K562 (cell line): ENCODE results near the gene TIGD7. TPM values are rescaled to one million over a fixed set of nuclear protein-coding genes. Genes with fewer than 3 reads are reported as not detected.

Experiments
- ADNP ChIP-seq: fragments of 200-800 bp; sonication (Bioruptor generic); IDR thresholded peaks from 2 replicates; pipeline ENCODE4 v1.6.1; 2016; ENCODE audit warnings: missing genetic modification characterization, missing compliant biosample characterization
- ARID1B ChIP-seq: fragments of 450-650 bp; IDR thresholded peaks from 2 replicates; pipeline ENCODE4 v1.6.1; 2016; ENCODE audit warnings: antibody characterized with exemption, mild to moderate bottlenecking, inconsistent platforms
- BRF1 ChIP-seq: IDR thresholded peaks from 3 replicates; pipeline ENCODE4 v1.6.1; 2011; ENCODE audit warnings: borderline replicate concordance, mild to moderate bottlenecking; ENCODE audit not compliant: insufficient read length; ENCODE audit errors: extremely low read depth
- FOS ChIP-seq: IDR thresholded peaks from 3 replicates; pipeline ENCODE4 v1.6.1; 2011; ENCODE audit not compliant: insufficient read length; ENCODE audit errors: extremely low read depth
- FOXJ3 ChIP-seq: sonication (generic); formaldehyde crosslinking; IDR thresholded peaks from 2 replicates; pipeline ENCODE4 v1.4.0; 2020; ENCODE audit warnings: mild to moderate bottlenecking, missing genetic modification reagents
- FUS ChIP-seq: fragments of 200-400 bp; formaldehyde crosslinking; optimal IDR thresholded peaks from 2 replicates; pipeline ENCODE3; 2017; ENCODE audit warnings: low read depth, low read length
- GTF2F1 ChIP-seq: IDR thresholded peaks from 2 replicates; pipeline ENCODE4 v1.6.1; 2011; ENCODE audit warnings: low read depth, low read length, improper control_type of control experiment
- NEUROD1 ChIP-seq: fragments of 150-350 bp; IDR thresholded peaks from 2 replicates; pipeline ENCODE4 v1.6.1; 2014; ENCODE audit warnings: borderline replicate concordance, low read length, low read depth; ENCODE audit not compliant: partially characterized antibody
- NONO ChIP-seq, 2 experiments: fragments of 200-400 bp in 1 of 2; fragments of 450-650 bp in 1 of 2; formaldehyde crosslinking in 1 of 2; IDR thresholded peaks; 2 replicates each; pipeline ENCODE4 v1.6.1; 2017; ENCODE audit warnings: low read depth in 2 of 2, mild to moderate bottlenecking in 2 of 2, moderate library complexity in 2 of 2, low read length in 1 of 2
- PHTF2 ChIP-seq: fragments of 250-450 bp; sonication (Bioruptor Pico); IDR thresholded peaks from 2 replicates; pipeline ENCODE4 v1.5.0; 2021; ENCODE audit warnings: mild to moderate bottlenecking
- PRMT5 ChIP-seq: sonication (generic); formaldehyde crosslinking; IDR thresholded peaks from 2 replicates; pipeline ENCODE4 v1.5.0; 2020; ENCODE audit warnings: missing genetic modification reagents
- RBM39 ChIP-seq: fragments of 200-400 bp; formaldehyde crosslinking; optimal IDR thresholded peaks from 2 replicates; pipeline ENCODE3; 2018; ENCODE audit warnings: low read depth, low read length
- SMAD4 ChIP-seq: fragments of 250-450 bp; sonication (Bioruptor Pico); conservative IDR thresholded peaks from 2 replicates; pipeline ENCODE4 v1.8.0; 2021; ENCODE audit warnings: inconsistent platforms, mild to moderate bottlenecking, moderate library complexity
- ZC3H11A ChIP-seq: IDR thresholded peaks from 2 replicates; pipeline ENCODE4 v1.6.1; 2012; ENCODE audit warnings: low read depth, low read length, improper control_type of control experiment
- ZFP1 ChIP-seq: fragments of 450-650 bp; formaldehyde crosslinking; IDR thresholded peaks from 2 replicates; pipeline ENCODE4 v1.4.0; 2020; ENCODE audit warnings: mild to moderate bottlenecking, mixed read lengths
- ZNF583 ChIP-seq: fragments of 250-450 bp; sonication (Bioruptor Pico); IDR thresholded peaks from 2 replicates; pipeline ENCODE4 v1.4.0; 2020
- polyA plus RNA-seq, 8 experiments: library from polyadenylated mRNA; depleted of rRNA in 4 of 8; stranded (reverse) in 5 of 8; unstranded in 3 of 8; fragments of >200 nt; fragmentation: Nextera tagmentation in 2 of 8; fragmentation: Illumina TruSeq in 1 of 8; extraction: Ambion mirVana in 2 of 8; extraction: Trizol in 1 of 8; gene quantifications; 2 replicates each; pipeline versions ENCODE4 v1.2.1 to v1.2.3, GENCODE V29; 2011 to 2014; ENCODE audit warnings: inconsistent platforms in 1 of 8, missing spikeins in 1 of 8
- total RNA-seq, 7 experiments: library from RNA; depleted of rRNA in 6 of 7; stranded (reverse); fragments of >200 nt in 6 of 7; fragmentation: Illumina TruSeq in 2 of 7; extraction: Trizol in 2 of 7; gene quantifications; 2 replicates each; pipeline versions ENCODE4 v1.2.1 to v1.2.3, GENCODE V29; 2011 to 2021; ENCODE audit warnings: low replicate concordance in 1 of 7
- TF ChIP-seq, protein P1 (sequence below): fragments of 250-450 bp; sonication (Bioruptor Pico); IDR thresholded peaks from 2 replicates; pipeline ENCODE4 v1.5.0; 2020; ENCODE audit warnings: mild to moderate bottlenecking, borderline replicate concordance
- TF ChIP-seq, protein P2 (sequence below): fragments of 450-650 bp; IDR thresholded peaks from 2 replicates; pipeline ENCODE4 v1.6.1; 2016; ENCODE audit warnings: antibody characterized with exemption
- TF ChIP-seq, protein P3 (sequence below): sonication (generic); formaldehyde crosslinking; IDR thresholded peaks from 2 replicates; pipeline ENCODE4 v1.8.0; 2023; ENCODE audit warnings: missing genetic modification reagents, mild to moderate bottlenecking, borderline replicate concordance

Gene TIGD7
- total and polyA plus RNA-seq, 9 of the 15 experiments (the other 6 are each of a cell fraction or from before 2014, with no cell fraction given): 0.84 to 10.7 (median 6.7) TPM

DNA sequence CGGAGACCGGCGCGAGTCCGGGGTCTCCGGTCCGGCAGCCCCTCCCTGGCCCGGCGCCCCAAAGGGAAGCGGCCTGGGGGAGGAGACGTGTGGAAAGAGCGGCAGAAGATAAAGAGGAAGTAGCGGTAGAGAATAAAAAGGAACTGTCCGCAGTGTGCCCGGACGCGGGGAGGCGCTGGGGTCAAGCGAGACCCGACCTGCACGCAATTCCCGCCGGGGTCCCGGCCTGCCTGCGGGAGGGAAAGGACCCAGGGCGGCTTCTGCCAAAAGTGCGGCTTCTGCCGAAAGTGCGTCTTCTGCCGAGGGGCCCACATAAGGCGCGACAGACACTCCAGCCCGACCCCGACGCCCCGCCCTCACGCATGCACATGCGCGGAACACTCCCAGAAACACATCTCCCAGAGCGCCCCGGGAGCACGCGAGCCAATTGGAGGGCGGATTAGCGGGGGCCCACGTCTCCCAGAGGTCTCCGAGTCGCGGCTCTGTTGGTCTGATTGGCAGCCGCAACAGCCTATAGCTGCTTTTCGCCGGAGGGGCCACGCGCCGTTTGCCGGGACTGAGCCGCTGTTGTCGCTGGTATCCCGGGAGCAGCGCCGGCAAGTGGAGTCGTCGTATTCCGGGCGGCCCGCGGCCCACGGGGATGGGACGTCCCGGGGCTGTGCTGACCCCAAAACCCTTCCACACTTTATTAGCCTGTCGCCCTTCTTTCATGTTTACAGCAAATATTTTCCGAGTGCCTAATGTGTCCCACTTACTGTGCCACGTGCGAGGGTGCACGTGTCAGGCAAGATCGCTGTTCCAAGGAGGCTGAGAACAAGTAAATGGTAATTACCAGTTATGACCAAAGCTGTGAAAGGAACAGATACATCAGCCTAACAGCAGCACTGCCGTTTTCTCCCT lies 40.8 kb downstream of the TIGD7 start (continued):
- TF ChIP-seq, protein P1, sequence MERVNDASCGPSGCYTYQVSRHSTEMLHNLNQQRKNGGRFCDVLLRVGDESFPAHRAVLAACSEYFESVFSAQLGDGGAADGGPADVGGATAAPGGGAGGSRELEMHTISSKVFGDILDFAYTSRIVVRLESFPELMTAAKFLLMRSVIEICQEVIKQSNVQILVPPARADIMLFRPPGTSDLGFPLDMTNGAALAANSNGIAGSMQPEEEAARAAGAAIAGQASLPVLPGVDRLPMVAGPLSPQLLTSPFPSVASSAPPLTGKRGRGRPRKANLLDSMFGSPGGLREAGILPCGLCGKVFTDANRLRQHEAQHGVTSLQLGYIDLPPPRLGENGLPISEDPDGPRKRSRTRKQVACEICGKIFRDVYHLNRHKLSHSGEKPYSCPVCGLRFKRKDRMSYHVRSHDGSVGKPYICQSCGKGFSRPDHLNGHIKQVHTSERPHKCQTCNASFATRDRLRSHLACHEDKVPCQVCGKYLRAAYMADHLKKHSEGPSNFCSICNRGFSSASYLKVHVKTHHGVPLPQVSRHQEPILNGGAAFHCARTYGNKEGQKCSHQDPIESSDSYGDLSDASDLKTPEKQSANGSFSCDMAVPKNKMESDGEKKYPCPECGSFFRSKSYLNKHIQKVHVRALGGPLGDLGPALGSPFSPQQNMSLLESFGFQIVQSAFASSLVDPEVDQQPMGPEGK (CRISPR knock-in tag): no peak
- peak in 1 of 2 experiments; percentile 37; a peak in 2 of 4 replicates for TF ChIP-seq NONO (IDR thresholded peaks at IDR 0.05; ENCODE audit: low read depth in 2 of 2, low read length in 1 of 2)
- no peak for TF ChIP-seq PHTF2 (CRISPR knock-in tag)
- TF ChIP-seq BRF1: no peak
- no peak for TF ChIP-seq ZNF583 (CRISPR knock-in tag)
- no peak for TF ChIP-seq GTF2F1
- peak; percentile 32; the same call in 1 of the 2 replicates for TF ChIP-seq PRMT5 (CRISPR knock-in tag)
- TF ChIP-seq ZFP1: no peak
- peak; percentile 83 for TF ChIP-seq FOS
- no peak; the same call in 1 of the 2 replicates for TF ChIP-seq FOXJ3 (CRISPR knock-in tag)
- no peak for TF ChIP-seq FUS
- TF ChIP-seq ADNP (tag): no peak
- TF ChIP-seq, protein P2, sequence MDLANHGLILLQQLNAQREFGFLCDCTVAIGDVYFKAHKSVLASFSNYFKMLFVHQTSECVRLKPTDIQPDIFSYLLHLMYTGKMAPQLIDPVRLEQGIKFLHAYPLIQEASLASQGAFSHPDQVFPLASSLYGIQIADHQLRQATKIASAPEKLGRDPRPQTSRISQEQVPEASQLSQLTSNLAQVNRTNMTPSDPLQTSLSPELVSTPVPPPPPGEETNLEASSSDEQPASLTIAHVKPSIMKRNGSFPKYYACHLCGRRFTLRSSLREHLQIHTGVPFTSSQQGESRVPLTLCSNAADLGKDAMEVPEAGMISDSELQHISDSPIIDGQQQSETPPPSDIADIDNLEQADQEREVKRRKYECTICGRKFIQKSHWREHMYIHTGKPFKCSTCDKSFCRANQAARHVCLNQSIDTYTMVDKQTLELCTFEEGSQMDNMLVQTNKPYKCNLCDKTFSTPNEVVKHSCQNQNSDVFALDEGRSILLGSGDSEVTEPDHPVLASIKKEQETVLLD: peak; percentile 75
- TF ChIP-seq NEUROD1: no peak
- TF ChIP-seq SMAD4 (CRISPR knock-in tag): peak; percentile 17; the same call in 1 of the 2 replicates
- no peak for TF ChIP-seq RBM39
- TF ChIP-seq ARID1B: peak; percentile 49
- no peak for TF ChIP-seq ZC3H11A
- TF ChIP-seq, protein P3, sequence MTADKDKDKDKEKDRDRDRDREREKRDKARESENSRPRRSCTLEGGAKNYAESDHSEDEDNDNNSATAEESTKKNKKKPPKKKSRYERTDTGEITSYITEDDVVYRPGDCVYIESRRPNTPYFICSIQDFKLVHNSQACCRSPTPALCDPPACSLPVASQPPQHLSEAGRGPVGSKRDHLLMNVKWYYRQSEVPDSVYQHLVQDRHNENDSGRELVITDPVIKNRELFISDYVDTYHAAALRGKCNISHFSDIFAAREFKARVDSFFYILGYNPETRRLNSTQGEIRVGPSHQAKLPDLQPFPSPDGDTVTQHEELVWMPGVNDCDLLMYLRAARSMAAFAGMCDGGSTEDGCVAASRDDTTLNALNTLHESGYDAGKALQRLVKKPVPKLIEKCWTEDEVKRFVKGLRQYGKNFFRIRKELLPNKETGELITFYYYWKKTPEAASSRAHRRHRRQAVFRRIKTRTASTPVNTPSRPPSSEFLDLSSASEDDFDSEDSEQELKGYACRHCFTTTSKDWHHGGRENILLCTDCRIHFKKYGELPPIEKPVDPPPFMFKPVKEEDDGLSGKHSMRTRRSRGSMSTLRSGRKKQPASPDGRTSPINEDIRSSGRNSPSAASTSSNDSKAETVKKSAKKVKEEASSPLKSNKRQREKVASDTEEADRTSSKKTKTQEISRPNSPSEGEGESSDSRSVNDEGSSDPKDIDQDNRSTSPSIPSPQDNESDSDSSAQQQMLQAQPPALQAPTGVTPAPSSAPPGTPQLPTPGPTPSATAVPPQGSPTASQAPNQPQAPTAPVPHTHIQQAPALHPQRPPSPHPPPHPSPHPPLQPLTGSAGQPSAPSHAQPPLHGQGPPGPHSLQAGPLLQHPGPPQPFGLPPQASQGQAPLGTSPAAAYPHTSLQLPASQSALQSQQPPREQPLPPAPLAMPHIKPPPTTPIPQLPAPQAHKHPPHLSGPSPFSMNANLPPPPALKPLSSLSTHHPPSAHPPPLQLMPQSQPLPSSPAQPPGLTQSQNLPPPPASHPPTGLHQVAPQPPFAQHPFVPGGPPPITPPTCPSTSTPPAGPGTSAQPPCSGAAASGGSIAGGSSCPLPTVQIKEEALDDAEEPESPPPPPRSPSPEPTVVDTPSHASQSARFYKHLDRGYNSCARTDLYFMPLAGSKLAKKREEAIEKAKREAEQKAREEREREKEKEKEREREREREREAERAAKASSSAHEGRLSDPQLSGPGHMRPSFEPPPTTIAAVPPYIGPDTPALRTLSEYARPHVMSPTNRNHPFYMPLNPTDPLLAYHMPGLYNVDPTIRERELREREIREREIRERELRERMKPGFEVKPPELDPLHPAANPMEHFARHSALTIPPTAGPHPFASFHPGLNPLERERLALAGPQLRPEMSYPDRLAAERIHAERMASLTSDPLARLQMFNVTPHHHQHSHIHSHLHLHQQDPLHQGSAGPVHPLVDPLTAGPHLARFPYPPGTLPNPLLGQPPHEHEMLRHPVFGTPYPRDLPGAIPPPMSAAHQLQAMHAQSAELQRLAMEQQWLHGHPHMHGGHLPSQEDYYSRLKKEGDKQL: peak; percentile 58; the same call in 1 of the 2 replicates
